ENCODE measurements around the gene ANKHD1. TPM values are rescaled to one million over a fixed set of nuclear protein-coding genes. Genes with fewer than 3 reads are reported as not detected.

The ANKHD1 gene, protein sequence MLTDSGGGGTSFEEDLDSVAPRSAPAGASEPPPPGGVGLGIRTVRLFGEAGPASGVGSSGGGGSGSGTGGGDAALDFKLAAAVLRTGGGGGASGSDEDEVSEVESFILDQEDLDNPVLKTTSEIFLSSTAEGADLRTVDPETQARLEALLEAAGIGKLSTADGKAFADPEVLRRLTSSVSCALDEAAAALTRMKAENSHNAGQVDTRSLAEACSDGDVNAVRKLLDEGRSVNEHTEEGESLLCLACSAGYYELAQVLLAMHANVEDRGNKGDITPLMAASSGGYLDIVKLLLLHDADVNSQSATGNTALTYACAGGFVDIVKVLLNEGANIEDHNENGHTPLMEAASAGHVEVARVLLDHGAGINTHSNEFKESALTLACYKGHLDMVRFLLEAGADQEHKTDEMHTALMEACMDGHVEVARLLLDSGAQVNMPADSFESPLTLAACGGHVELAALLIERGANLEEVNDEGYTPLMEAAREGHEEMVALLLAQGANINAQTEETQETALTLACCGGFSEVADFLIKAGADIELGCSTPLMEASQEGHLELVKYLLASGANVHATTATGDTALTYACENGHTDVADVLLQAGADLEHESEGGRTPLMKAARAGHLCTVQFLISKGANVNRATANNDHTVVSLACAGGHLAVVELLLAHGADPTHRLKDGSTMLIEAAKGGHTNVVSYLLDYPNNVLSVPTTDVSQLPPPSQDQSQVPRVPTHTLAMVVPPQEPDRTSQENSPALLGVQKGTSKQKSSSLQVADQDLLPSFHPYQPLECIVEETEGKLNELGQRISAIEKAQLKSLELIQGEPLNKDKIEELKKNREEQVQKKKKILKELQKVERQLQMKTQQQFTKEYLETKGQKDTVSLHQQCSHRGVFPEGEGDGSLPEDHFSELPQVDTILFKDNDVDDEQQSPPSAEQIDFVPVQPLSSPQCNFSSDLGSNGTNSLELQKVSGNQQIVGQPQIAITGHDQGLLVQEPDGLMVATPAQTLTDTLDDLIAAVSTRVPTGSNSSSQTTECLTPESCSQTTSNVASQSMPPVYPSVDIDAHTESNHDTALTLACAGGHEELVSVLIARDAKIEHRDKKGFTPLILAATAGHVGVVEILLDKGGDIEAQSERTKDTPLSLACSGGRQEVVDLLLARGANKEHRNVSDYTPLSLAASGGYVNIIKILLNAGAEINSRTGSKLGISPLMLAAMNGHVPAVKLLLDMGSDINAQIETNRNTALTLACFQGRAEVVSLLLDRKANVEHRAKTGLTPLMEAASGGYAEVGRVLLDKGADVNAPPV (N-terminal part only)
- total RNA-seq (2014; rRNA removed; shearing (Covaris generic)): 68.9 and 74.6 TPM in 2 replicates

DNA sequence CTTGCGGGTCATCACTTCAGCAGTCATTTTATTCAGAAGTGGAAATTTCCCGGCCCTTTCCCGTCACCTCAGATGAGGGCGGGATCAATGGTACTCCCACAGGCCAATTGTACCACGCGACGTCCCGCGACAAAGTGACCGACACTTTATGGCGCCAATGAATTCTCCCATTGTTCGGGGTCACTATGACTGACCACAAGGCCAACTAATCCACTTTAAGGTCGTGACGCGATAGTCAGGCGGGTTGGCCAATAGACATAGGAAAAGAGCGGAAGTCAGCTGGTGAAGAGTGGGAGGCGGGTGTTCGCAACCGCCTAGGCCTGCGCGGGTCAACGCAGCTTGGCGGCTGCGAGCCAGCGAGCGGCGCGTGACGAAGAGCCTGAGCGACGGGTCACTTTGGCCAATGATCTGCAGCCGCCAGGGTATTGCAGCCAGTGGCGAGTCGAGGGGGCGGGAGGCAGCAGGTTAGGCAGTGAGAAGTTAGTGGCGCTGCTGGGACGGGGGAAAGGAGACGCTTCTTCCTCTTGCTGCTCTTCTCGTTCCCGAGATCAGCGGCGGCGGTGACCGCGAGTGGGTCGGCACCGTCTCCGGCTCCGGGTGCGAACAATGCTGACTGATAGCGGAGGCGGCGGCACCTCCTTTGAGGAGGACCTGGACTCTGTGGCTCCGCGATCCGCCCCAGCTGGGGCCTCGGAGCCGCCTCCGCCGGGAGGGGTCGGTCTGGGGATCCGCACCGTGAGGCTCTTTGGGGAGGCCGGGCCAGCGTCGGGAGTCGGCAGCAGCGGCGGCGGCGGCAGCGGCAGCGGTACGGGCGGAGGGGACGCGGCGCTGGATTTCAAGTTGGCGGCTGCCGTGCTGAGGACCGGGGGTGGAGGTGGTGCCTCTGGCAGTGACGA is at the start of gene ANKHD1:
Gene ANKHD1 (plus strand): TSS at position 472 of the 896 bp plus-strand sequence. CDS start 135 bp downstream, at position 607.
- peak; percentile 100 for DNase-seq (ENCODE audit: low spot score)

GRCh38 chr5:140355546-140355945 is 46.1 kb upstream of the ANKHD1 start:
- DNase-seq (ENCODE audit: low spot score): no peak

DNA sequence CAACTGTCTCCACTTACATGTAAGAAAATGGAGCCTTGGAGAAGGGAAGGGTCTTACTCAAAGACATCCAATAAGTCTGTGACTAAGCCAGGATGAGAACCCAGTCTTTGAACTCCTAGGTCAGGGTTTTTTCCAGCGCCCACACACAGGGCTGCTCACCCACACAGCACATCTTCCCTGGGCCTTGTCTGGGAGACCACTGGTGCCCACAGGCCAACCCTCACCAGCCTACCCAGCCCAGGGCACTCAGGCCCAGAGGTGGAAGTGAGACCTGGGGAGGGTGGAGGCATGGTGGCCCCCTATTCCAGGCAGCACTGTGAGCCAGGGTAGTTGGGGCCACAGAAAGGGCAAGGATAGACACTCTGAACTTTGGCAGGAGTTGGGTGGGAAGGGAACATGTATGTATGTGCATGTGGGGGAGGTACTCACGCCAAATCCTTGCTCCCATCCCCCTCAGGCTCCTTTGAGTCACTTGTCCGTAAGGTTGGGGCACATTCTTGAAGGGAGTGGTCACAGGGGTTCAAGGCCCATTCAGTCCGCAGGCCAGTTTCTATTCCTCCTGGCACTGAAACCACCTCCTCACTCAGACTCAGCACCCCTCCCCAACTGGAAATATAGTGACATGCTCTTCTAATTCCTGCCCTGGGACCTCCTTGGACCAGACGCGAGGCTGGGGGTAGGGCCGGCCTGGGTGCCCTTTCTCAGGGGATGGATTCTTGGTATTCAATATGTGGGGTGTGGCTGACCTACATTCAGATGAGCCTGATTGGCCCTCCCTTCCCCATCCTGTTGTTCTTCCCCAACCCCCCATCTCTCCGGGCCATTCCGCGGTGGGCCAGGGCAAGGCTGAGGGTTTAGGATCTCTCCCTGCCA is 44.5 kb upstream of the ANKHD1 start:
- no peak for DNase-seq (ENCODE audit: low spot score)

GRCh38 chr5:140357726-140358093 is 43.9 kb upstream of the ANKHD1 start:
- peak; percentile 94 for DNase-seq (ENCODE audit: low spot score)

DNA sequence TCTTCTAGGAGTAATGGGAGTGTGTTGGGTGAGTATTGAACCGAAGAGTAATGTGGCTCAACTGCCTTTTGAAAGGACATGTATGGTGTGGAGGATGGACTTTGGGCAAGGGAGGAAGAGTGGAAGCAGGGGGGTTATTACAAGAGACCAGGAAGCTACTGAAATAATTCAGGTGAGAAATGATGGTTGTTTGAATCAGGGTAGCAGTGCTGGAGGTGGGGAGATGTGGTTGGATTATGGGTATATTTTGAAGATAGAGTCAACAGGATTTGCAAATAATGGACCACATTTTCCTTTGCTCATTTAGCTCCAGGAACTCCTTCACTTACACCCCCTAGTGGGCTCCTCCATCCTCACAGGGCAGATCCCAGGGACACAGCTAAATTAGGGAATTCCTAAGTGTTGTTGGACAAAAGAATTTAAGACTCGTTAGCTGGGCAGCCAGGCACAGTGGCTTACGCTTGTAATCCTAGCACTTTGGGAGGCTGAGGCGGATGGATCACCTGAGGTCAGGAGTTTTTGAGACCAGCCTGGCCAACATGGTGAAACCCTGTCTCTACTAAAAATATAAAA is 42.8 kb upstream of the ANKHD1 start:
- DNase-seq (ENCODE audit: low spot score): peak; percentile 65

DNA sequence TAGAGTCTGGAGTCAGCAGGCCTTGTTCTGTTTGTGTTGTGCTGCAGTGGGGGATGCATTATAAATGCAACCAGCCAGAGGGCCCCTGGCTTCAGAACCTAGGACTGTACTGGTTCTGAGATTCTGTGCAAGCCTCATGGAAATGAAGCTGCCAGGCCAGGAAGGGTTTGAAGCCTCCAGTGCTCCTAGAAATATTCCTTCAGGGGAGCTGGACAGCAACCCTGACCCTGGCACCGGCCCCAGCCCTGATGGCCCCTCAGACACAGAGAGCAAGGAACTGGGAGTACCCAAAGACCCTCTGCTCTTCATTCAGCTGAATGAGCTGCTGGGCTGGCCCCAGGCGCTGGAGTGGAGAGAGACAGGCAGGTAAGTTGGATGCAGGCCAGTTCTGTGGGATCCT is 41.5 kb upstream of the ANKHD1 start, which contains the start of gene SLC4A9:
Gene SLC4A9 (plus strand): TSS at position 94 of the 400 bp plus-strand sequence. CDS start 43 bp downstream, at position 137.
- DNase-seq (ENCODE audit: low spot score): no peak

- DNase-seq (ENCODE audit: low spot score): no peak
These were observed 40.8 kb upstream of the ANKHD1 start for GRCh38 chr5:140360681-140361479.

GRCh38 chr5:140361901-140362300 is 39.7 kb upstream of the ANKHD1 start:
- DNase-seq (ENCODE audit: low spot score): no peak

DNA sequence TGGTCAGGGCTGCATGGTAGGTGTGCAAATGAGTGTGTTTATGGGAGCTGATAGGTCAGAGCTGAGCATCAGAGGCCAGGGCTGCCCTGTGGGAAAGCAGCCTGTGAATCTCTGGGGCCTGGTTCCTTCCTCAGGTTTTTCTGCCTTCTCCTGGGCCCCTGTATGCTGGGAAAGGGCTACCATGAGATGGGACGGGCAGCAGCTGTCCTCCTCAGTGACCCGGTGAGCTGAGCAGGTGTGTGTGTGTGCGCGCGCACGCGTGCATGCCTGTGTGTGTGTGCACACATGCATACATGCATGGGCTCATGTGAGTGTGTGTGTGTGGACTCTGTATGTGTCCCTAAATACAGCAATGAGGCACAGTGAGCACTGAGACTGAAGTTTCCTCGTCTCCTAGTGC is 39.3 kb upstream of the ANKHD1 start:
- DNase-seq (ENCODE audit: low spot score): no peak

GRCh38 chr5:140362875-140363630 is 38.6 kb upstream of the ANKHD1 start:
- peak; percentile 92 for DNase-seq (ENCODE audit: low spot score)

DNA sequence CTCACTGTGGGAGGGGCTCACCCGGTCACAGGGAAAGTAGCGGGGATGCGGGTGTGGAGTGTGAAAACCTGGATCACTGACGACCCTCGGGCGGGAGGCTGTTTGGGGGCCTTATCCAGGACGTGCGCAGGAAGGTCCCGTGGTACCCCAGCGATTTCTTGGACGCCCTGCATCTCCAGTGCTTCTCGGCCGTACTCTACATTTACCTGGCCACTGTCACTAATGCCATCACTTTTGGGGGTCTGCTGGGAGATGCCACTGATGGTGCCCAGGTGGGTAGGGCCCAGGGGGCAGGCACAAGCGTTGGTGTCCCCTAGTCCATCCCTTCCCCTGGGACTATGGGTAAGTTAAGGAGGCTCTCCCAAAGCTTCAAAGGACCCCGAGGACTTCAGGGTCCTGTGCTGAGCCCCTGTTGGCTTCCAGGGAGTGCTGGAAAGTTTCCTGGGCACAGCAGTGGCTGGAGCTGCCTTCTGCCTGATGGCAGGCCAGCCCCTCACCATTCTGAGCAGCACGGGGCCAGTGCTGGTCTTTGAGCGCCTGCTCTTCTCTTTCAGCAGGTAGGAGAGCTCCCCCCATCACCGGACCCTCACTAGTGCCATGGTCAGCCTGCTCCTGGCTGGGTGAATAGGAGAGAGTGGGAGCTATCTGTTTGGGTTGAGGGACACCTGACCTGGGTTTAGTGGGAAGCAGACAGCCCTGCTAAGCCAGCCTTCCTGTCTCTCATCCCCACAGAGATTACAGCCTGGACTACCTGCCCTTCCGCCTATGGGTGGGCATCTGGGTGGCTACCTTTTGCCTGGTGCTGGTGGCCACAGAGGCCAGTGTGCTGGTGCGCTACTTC is 37.8 kb upstream of the ANKHD1 start:
- no peak for DNase-seq (ENCODE audit: low spot score)

GRCh38 chr5:140364472-140364765 is 37.2 kb upstream of the ANKHD1 start:
- no peak for DNase-seq (ENCODE audit: low spot score)

- DNase-seq (ENCODE audit: low spot score): peak; percentile 61
These were observed 36.4 kb upstream of the ANKHD1 start for GRCh38 chr5:140365282-140365681.

DNA sequence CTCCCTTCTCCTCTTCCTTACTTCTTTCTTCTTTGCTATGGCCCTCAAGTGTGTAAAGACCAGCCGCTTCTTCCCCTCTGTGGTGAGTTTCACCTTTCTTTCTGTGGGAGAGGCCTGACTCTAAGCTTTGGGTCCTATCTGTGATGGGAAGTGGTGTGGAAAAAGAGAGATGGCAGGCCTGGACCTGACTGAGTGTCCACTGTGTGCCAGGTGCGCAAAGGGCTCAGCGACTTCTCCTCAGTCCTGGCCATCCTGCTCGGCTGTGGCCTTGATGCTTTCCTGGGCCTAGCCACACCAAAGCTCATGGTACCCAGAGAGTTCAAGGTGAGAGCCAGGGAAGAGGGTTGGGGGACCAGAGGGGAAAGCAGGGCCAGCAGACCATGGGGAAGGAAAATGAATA is 35.7 kb upstream of the ANKHD1 start:
- no peak for DNase-seq (ENCODE audit: low spot score)

DNA sequence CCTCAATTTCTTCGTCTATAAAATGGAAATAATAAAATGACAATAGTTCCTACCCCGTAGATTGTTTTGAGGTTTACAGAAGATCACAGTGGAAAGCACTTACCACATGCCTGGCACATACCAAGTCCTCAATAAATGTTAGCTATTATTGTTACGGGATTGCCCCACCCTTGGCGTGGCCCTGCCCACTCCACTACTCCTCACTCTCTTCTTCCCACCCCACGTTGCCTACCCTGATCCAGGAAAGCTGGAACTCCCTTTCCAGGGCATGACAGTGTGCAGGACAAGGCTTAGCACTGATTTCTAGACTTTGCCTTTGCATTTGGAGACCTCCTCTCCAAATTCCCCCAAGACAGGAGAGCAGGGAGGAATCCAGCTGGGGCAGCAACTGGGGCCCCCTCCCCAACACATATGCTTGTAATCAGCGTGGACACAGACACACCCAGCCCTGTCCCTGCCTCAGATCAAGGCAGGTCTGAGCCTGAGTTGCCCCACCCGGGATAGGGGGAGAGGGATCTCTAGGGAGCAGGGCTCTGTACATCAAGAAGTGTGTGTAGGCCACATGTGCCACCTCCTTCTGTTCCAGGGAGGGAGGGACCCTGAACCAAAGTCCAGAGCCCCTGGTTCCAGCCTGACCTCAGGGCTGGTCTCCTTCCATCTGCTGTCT is 34.9 kb upstream of the ANKHD1 start:
- no peak for DNase-seq (ENCODE audit: low spot score)

Data from HT-29 (cell line).